ENCODE measurements around the gene RNF149.
A peak's percentile ranks its signal among the peaks of the same experiment; 100 is the strongest.
"Not testable (repeated sequence)": the region's sequence is repeated elsewhere in the genome, so short reads cannot be mapped to it uniquely, and the experiment has no call there.

The RNF149 gene

GRCh38 chr2:101263377-101263800, 45.1 kb downstream of the RNF149 start:
- no peak for DNase-seq (ENCODE audit: low read depth in 4 of 4, low spot score in 1 of 4)

- DNase-seq (ENCODE audit: low read depth in 4 of 4, low spot score in 1 of 4) = no peak
Measured at GRCh38 chr2:101262142-101262541, 46.4 kb downstream of the RNF149 start.

- no peak for DNase-seq (ENCODE audit: low read depth in 4 of 4, low spot score in 1 of 4)
Measured at GRCh38 chr2:101258804-101259203, 49.7 kb downstream of the RNF149 start.

- no peak for DNase-seq (ENCODE audit: low read depth in 4 of 4, low spot score in 1 of 4)
Measured at GRCh38 chr2:101256316-101256715, 52.2 kb downstream of the RNF149 start.

GRCh38 chr2:101255501-101255900, 53.0 kb downstream of the RNF149 start:
- DNase-seq (ENCODE audit: low read depth in 4 of 4, low spot score in 1 of 4) = no peak

- DNase-seq (ENCODE audit: low read depth in 4 of 4, low spot score in 1 of 4) = no peak
Measured at GRCh38 chr2:101253703-101254450, 54.6 kb downstream of the RNF149 start.

- DNase-seq (ENCODE audit: low read depth in 4 of 4, low spot score in 1 of 4) = peak; percentile 27 to 46 (median 45)
Measured at GRCh38 chr2:101253013-101253702, 55.3 kb downstream of the RNF149 start.

- peak; percentile 98 to 99 (median 98) for DNase-seq (ENCODE audit: low read depth in 4 of 4, low spot score in 1 of 4)
Measured at GRCh38 chr2:101252408-101253012, 56.0 kb downstream of the RNF149 start, which contains the start of gene CNOT11. CNOT11 (plus strand) TSS chr2:101252886; CDS start chr2:101252965, 79 bp downstream.

- peak in 1 of 4 experiments; percentile 15 for DNase-seq (ENCODE audit: low read depth in 4 of 4, low spot score in 1 of 4)
Measured at GRCh38 chr2:101251844-101252407, 56.6 kb downstream of the RNF149 start.

- DNase-seq (ENCODE audit: low read depth in 4 of 4, low spot score in 1 of 4) = not testable (repeated sequence)
Measured at GRCh38 chr2:101251246-101251781, 57.2 kb downstream of the RNF149 start.

- no peak for DNase-seq (ENCODE audit: low read depth in 4 of 4, low spot score in 1 of 4)
Measured at GRCh38 chr2:101249826-101250225, 58.7 kb downstream of the RNF149 start.

- not testable (repeated sequence) for DNase-seq (ENCODE audit: low read depth in 4 of 4, low spot score in 1 of 4)
Measured at GRCh38 chr2:101248756-101249155, 59.7 kb downstream of the RNF149 start.

- not testable (repeated sequence) for DNase-seq (ENCODE audit: low read depth in 4 of 4, low spot score in 1 of 4)
Measured at GRCh38 chr2:101245468-101245867, 63.0 kb downstream of the RNF149 start.

- DNase-seq (ENCODE audit: low read depth in 4 of 4, low spot score in 1 of 4) = not testable (repeated sequence)
Measured at GRCh38 chr2:101244899-101245298, 63.6 kb downstream of the RNF149 start.

- DNase-seq (ENCODE audit: low read depth in 4 of 4, low spot score in 1 of 4) = not testable (repeated sequence)
Measured at GRCh38 chr2:101244373-101244772, 64.1 kb downstream of the RNF149 start.

GRCh38 chr2:101241158-101241557, 67.3 kb downstream of the RNF149 start:
- DNase-seq (ENCODE audit: low read depth in 4 of 4, low spot score in 1 of 4) = no peak

GRCh38 chr2:101240694-101241093, 67.8 kb downstream of the RNF149 start:
- not testable (repeated sequence) for DNase-seq (ENCODE audit: low read depth in 4 of 4, low spot score in 1 of 4)

- DNase-seq (ENCODE audit: low read depth in 4 of 4, low spot score in 1 of 4) = not testable (repeated sequence)
Measured at GRCh38 chr2:101239760-101240118, 68.8 kb downstream of the RNF149 start.

- no peak for DNase-seq (ENCODE audit: low read depth in 4 of 4, low spot score in 1 of 4)
Measured at GRCh38 chr2:101238930-101239759, 69.4 kb downstream of the RNF149 start.

GRCh38 chr2:101237944-101238343, 70.6 kb downstream of the RNF149 start:
- not testable (repeated sequence) for DNase-seq (ENCODE audit: low read depth in 4 of 4, low spot score in 1 of 4)
